ENCODE measurements around the gene PC. TPM values are rescaled to one million over a fixed set of nuclear protein-coding genes. Genes with fewer than 3 reads are reported as not detected.

The PC gene
- total and polyA plus RNA-seq, 11 donors: 2.6 to 22.4 (median 13.1) TPM

GRCh38 chr11:66912911-66913310 is 45.3 kb downstream of the PC start:
- no peak for DNase-seq
- no peak overlapping the region for H3K4me3 ChIP-seq
- H3K27ac ChIP-seq: no peak overlapping the region
- 68 to 74% (median 72%) methylated on average over 9 of the region's 9 CpGs for WGBS, 4 donors
- no peaks in the 10 kb centered on the region for H3K27me3 ChIP-seq
- no peak for ATAC-seq
- no peaks in the 10 kb centered on the region for H3K9me3 ChIP-seq
- H3K36me3 ChIP-seq: no peaks in the 10 kb centered on the region
- peaks cover 0 to 3% (median 0%) of the 10 kb centered on the region in 12 donors for H3K4me1 ChIP-seq
- intact Hi-C loops (cut with DNase I): no loop called here
- no peak for TF ChIP-seq POLR2A (IDR thresholded peaks at IDR 0.05)
- no peak for TF ChIP-seq CTCF (IDR thresholded peaks at IDR 0.05)

- H3K27me3 ChIP-seq: no peaks in the 10 kb centered on the region
- intact Hi-C loops (cut with DNase I): no loop called here
- 67 to 86% (median 75%) methylated on average over 7 of the region's 7 CpGs for WGBS, 4 donors
- no peak overlapping the region for H3K4me3 ChIP-seq
- H3K4me1 ChIP-seq: peaks cover 0 to 3% (median 0%) of the 10 kb centered on the region in 12 donors
- DNase-seq: no peak
- TF ChIP-seq CTCF (IDR thresholded peaks at IDR 0.05): no peak
- H3K27ac ChIP-seq: no peak overlapping the region
- no peak for ATAC-seq
- no peaks in the 10 kb centered on the region for H3K36me3 ChIP-seq
- no peaks in the 10 kb centered on the region for H3K9me3 ChIP-seq
These were observed 45.8 kb downstream of the PC start for GRCh38 chr11:66912361-66912760.

- DNase-seq: no peak
- H3K4me1 ChIP-seq: peaks cover 0 to 12% (median 0%) of the 10 kb centered on the region in 12 donors
- TF ChIP-seq POLR2A (IDR thresholded peaks at IDR 0.05) (no peak), CTCF (IDR thresholded peaks at IDR 0.05) (no peak)
- no peaks in the 10 kb centered on the region for H3K9me3 ChIP-seq
- no peaks in the 10 kb centered on the region for H3K36me3 ChIP-seq
- H3K27ac ChIP-seq: no peak overlapping the region
- no peak overlapping the region for H3K4me3 ChIP-seq
- intact Hi-C loops (cut with DNase I): no loop called here
- no peak for ATAC-seq
- WGBS, 4 donors: 93 to 94% (median 94%) methylated on average over 4 of the region's 4 CpGs
- H3K27me3 ChIP-seq: no peaks in the 10 kb centered on the region
These were observed 47.5 kb downstream of the PC start for GRCh38 chr11:66910669-66911068.

GRCh38 chr11:66910016-66910415 is 48.2 kb downstream of the PC start:
- no peaks in the 10 kb centered on the region for H3K36me3 ChIP-seq
- DNase-seq (no peak), ATAC-seq (no peak)
- no peak overlapping the region for H3K4me3 ChIP-seq
- no peaks in the 10 kb centered on the region for H3K9me3 ChIP-seq
- H3K4me1 ChIP-seq: peaks cover 0 to 12% (median 0%) of the 10 kb centered on the region in 12 donors
- TF ChIP-seq CTCF (IDR thresholded peaks at IDR 0.05) (no peak), POLR2A (IDR thresholded peaks at IDR 0.05) (no peak)
- H3K27me3 ChIP-seq: no peaks in the 10 kb centered on the region
- intact Hi-C loops (cut with DNase I): no loop called here
- H3K27ac ChIP-seq: no peak overlapping the region
- 93 to 95% (median 94%) methylated on average over 10 of the region's 10 CpGs for WGBS, 4 donors

Measured in heart left ventricle (tissue), 16 donors.